GM10847 (cell line): Measurements from ENCODE around the gene RALGAPA2.

ENCODE experiments used
- POLR2A ChIP-seq: IDR thresholded peaks from 2 replicates; pipeline ENCODE4 v1.6.1; 2011; ENCODE audit not compliant: insufficient read length; ENCODE audit errors: extremely low read depth

RALGAPA2 gene

GRCh38 chr20:20702330-20703245, 9.9 kb downstream of the RALGAPA2 start:
- TF ChIP-seq POLR2A = no peak

- no peak for TF ChIP-seq POLR2A
Measured at GRCh38 chr20:20699917-20700316, 12.5 kb downstream of the RALGAPA2 start.

- no peak for TF ChIP-seq POLR2A
Measured at GRCh38 chr20:20699144-20699543, 13.3 kb downstream of the RALGAPA2 start.

- no peak for TF ChIP-seq POLR2A
Measured at GRCh38 chr20:20697325-20697845, 15.1 kb downstream of the RALGAPA2 start.

- no peak for TF ChIP-seq POLR2A
Measured at GRCh38 chr20:20695250-20695816, 17.1 kb downstream of the RALGAPA2 start.

GRCh38 chr20:20694591-20694990, 17.9 kb downstream of the RALGAPA2 start:
- TF ChIP-seq POLR2A = no peak

- no peak for TF ChIP-seq POLR2A
Measured at GRCh38 chr20:20692587-20692986, 19.9 kb downstream of the RALGAPA2 start.

GRCh38 chr20:20691477-20692235, 20.8 kb downstream of the RALGAPA2 start:
- no peak for TF ChIP-seq POLR2A

GRCh38 chr20:20690676-20691476, 21.6 kb downstream of the RALGAPA2 start:
- no peak for TF ChIP-seq POLR2A

- TF ChIP-seq POLR2A = no peak
Measured at GRCh38 chr20:20687319-20687718, 25.1 kb downstream of the RALGAPA2 start.

GRCh38 chr20:20685635-20686034, 26.8 kb downstream of the RALGAPA2 start:
- no peak for TF ChIP-seq POLR2A

- TF ChIP-seq POLR2A = no peak
Measured at GRCh38 chr20:20683481-20684321, 28.7 kb downstream of the RALGAPA2 start.

GRCh38 chr20:20683020-20683419, 29.4 kb downstream of the RALGAPA2 start:
- TF ChIP-seq POLR2A = no peak

- TF ChIP-seq POLR2A = no peak
Measured at GRCh38 chr20:20680991-20681508, 31.4 kb downstream of the RALGAPA2 start.
